HG03135 (cell line): ENCODE measurements around the gene CHST11.
"Not testable (repeated sequence)": the region's sequence is repeated elsewhere in the genome, so short reads cannot be mapped to it uniquely, and the experiment has no call there.

ENCODE experiments used
- ATAC-seq: cut with Tn5 transposase; IDR thresholded peaks from one replicate; pipeline ENCODE4 v1.9.1; 2021; ENCODE audit warnings: mild to moderate bottlenecking, moderate library complexity; ENCODE audit not compliant: unreplicated experiment

The CHST11 gene

DNA sequence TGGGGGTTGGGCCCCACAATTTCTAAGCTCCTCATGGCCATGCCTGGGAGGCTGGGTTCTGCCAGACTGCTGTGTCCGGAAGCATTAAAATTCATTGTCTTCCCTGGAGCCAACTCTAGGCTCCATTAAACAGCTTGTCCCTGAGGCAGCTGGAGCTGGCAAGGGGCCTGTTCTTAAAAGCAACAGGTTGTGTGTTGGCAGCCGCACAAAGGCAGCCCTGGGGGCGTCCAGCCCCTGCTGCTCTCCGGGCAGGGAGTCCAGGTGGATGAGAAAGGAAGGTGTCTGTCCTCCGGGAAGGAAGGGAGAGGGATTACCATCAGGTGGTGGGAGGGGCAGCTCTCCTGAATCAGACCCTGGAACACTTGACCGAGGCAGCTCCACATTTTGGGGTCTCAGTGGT is 98.9 kb downstream of the CHST11 start:
- ATAC-seq = no peak

DNA sequence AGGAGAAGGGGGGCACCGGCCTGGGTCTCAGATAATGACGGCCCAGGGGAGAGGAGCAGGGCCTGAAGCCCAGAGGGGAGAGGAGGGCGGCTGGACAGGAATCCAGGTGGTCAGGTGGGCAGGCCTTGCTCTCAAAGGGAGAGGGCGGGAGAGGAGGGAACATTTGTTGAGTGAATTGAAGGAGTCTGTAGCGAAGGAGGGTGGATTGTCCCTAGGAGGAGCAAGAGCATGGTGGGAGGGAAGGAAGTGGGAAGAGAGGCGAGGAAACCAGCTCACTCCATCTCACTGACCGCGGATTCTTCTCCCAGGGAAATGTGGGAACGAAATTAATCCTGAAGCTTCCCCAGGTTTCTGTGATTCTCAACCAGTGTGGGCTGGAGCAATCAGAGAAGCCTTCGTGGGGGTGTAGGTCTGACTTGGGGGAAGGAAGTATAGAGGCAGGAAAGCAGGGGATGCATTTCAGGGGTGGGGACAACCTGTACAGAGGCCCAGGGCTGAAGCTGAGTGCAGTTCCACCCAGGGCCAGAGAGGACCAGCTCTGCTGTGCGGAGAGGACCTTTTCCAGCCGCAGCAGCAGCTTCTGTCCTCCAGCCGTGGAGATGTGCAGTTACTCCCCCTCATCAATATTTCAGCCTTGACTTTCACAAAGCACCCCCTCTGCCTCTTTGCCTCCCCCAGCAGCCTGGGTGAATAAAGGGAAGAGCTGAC is 100.9 kb downstream of the CHST11 start:
- ATAC-seq = no peak

DNA sequence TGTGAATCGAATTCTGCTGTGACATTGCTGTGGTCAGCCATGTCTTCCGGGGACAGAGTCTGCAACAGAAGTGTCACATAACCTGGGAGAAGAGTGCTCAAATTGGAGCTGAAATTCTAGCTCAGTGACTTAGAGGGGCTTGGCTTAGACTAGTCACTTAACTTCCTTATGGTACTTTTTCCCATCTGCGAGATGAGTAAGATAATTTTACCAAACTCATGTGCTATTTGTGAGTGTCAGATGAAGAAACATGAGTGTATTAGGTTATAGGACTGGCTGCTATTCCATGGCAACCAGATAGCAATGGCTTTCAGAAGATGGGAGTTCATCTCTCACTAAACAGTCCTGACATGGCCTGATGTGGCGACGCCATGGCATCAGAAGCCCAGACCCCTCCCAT is 104.1 kb downstream of the CHST11 start:
- ATAC-seq = no peak

DNA sequence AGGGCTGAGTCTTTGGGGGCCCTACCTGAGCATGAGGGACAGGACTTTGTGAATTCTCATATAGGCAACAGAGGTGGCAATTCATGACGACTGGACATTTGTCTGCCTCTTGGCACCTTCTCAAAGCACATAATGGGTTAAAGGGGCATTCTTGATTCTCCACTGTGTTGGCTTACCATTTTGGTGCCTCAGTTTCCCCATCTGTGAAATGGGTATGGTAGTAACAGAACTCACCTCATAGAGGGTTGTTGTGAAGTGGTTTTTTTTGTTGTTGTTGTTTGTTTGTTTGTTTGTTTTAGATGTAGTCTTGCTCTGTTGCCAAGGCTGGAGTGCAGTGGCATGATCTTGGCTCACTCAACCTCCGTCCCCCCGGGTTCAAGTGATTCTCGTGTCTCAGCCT is 106.0 kb downstream of the CHST11 start:
- ATAC-seq = no peak

DNA sequence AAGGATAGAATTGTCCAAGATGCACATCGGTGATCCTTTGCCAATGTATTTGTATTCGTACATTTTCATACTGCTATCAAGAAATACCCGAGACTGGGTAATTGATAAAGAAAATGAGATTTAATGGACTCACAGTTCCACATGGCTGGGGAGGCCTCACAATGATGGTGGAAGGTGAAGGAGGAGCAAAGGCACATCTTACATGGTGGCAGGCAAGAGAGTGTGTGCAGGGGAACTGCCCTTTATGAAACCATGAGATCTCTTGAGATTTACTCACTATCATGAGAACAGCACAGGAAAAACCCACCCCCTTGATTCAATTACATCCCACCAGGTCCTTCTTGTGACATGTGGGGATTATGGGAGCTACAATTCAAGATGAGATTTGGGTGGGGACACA is 107.9 kb downstream of the CHST11 start:
- not testable (repeated sequence) for ATAC-seq

DNA sequence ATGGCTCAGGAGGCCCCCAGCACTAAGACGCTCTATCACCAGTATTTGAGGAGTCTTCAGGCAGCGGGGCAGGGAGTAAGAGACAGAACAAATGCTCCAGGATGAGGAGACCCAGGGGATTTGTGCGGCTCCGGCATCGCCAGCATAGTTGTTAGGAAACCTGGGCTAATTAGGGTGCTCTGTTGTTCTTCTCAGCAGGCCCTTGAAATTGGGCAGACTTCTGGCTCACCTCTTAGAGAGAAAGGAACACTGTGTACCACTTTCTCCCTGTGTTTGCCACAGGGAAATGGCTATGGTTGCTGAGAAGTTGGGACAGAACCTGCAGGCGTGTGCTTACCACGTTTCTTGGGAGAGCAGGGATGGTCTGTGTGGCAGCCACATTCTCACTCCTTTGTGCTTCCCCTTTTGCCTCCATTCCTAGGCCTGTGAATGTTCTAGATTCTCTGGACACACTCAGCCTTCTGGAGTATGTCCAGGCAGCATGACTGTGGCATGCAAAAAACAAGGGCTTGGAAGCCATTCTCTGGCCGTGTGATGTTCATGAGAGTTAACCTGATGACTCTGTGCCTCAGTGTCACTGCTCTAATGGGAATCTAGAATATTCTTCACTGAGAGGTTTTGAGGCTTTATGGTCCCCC is 109.0 kb downstream of the CHST11 start:
- ATAC-seq = no peak

DNA sequence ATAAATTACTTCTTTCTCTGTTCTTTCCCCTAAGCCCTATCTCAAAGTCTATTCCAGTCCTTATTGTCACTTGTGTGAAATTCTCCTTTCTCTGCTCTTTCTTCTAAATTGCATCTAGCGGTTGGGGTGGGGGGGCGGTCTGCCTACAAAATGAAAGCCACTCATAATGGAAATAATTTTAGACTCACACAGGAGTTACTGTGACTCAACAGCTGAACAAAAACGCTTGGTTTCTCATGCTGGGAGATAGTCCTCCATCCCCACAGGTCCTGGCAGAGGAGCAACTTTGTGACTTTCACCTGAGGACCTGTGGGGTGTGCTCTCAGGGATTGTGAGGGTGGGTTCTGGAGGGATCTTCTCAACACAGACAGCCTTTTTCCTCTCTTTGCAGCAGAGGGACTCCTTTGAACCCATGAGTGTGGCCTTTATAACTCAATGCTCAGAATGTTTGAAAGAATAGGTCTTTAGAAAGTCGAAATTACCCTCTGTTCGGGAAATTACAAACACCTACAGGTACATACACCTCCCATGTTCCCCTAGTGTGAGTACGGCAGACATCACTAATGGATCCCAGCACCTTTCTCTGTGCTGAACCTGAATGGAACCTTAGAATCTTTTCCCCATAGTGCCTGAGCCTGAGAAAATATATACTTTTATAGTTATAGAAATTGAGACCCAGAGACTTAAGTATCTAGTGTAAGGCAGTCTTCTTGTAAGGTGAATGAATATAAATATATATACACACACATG is 109.7 kb downstream of the CHST11 start:
- no peak for ATAC-seq

DNA sequence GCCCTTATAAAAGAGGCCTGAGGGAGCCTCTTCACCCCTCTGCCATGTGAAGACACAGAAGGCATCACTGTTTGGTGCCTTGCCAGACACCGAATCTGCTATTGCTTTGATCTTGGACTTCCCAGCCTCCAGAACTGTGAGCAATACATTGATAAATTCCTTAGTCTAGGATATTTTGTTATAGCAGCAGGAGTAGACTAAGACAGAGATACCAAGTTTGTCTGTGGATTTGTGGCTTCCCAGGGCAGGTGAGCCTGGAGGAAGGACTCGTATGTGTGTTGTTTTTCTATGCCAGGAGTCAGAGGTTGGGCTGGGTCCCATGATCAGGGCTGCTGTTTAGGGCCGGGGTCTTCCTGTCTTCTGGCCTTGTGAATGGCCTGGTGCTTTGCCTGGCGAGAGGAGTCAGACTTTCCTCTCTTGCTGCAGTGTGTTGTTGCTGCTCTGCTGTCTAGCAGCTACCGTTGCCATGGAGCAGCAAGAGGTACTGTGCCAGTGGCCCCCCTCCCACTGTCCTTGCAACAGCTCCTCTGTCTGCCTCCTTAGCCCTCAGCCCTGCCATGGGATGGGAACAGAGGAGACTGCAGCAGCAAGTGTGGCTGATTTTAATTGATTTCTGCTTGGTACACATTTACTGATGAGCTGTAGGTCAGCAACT is 111.2 kb downstream of the CHST11 start:
- ATAC-seq = no peak

DNA sequence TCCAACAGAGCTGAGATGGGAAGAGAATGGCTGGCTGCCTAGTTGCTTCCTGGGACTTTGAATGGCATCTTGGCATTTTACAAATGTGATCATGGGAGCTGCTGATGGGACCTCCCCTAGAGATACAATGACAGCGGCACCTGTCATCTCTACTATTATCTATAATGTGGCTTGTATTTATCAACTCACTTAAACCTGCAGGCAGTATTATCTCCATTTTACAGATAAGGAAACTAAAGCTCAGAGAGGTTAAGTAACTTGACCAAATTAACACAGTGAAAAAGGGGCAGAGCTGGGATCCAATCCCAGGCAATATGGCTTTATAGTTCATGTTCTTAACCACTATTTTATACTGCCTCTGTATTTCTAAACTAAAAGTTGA is 111.7 kb downstream of the CHST11 start:
- no peak for ATAC-seq

DNA sequence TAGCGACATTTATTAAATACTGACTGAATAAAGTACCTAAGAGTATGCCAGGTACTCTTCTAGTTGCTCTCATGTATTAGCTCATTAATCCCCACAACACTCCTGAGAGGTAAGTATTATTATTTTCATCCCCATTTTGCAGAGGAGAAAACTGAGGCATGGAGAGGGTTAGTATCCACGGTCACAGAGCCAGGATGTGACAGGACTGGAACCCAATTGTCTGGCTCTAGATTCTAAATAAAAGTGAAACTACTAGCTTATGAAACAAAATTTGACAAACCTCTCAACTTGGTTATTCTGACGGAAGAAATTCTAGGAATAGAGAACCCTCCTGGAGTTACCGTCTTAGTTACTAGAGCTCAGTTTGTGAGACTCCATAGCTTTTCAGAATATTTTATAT is 112.2 kb downstream of the CHST11 start:
- ATAC-seq = no peak

DNA sequence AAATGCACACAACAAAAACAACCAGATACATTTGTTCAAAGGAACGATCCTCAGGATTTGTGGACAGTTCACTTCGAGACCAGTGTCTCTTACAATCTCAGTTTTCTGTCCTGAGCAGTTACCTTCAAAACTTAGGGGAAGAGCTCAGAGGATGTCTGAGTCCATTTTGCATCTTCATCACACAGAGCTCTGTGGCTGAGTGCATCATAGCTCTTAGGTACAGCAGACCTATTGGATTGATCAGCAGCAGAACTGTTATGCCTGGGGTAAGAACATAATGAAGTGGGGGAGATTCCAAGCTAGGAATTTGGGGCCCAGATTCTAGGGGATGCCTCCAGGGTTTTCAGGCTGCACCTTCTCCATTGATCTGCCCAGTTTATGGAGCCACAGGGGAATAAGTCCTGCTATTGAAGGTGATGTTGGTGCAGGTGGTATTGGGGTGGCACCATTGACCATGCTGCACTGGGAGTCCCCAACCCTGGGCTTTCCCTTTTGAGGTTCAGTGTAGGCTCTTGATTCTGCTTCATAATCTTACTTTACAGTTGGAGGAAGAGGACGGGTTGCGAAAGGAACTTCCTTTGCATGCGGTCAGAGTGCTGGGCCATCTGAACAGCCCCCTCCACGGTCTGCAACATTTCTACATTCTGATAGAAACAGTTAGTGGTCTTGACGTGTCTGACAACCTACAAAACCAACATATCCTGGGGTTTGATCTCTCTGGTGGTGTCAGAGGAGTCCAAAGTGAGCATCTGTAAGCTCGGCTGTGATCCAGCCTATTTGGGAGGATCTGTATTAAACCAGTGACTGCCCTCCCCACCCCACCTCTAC is 112.8 kb downstream of the CHST11 start:
- ATAC-seq = peak; percentile 68

DNA sequence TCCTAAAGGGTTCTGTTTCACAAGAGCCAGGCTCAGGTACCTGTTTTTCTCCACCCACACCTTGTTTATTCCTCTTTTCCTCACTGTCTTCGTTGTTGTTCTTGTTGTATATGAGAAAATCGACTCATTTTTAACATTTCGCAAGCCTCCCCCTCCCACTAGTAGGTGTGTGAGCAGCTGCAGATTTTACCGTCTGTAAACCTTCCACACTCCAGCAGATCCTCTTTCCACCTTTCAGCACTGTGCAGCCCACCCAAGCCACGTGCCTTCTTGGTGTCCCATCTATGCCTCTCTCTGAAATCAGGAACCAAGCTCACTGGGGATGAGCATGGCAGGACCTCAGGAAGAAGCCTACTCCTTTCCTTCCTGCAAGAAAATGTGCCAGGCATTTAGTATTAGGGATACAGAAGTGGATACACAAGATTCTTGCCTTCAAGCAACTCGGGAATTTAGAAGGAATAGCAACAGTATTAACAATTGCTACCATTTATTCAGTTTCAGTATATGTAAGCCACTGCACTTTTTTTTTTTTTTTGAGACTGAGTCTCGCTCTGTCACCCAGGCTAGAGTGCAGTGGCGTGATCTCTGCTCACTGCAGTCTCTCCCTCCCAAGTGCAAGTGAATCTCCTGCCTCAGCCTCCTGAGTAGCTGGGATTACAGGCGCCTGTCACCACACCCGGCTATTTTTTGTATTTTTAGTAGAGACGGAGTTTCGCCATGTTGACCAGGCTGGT is 113.6 kb downstream of the CHST11 start:
- no peak for ATAC-seq

DNA sequence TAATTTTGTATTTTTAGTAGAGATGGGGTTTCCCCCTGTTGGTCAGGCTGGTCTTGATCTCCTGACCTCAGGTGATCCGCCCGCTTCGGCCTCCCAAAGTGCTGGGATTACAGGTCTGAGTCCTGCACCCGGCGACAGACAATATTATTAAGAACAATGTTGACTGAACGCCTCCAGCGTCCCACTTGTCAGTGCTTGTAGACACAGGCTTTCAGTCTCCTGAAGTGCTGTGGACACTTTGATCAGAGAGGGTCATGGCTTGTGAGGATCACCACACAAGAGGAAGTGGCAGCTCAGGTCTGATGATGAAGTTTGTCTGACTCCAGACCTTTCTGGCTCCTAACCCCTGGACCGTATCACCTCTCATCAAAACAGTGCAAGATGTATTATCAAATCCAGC is 114.6 kb downstream of the CHST11 start:
- ATAC-seq = peak; percentile 44

DNA sequence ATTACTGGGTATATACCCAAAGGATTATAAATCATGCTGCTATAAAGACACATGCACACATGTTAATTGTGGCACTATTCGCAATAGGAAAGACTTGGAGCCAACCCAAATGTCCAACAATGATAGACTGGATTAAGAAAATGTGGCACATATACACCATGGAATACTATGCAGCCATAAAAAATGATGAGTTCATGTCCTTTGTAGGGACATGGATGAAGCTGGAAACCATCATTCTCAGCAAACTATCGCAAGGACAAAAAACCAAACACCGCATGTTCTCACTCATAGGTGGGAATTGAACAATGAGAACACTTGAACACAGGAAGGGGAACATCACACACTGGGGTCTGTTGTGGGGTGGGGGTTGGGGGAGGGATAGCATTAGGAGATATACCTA is 117.6 kb downstream of the CHST11 start:
- not testable (repeated sequence) for ATAC-seq

DNA sequence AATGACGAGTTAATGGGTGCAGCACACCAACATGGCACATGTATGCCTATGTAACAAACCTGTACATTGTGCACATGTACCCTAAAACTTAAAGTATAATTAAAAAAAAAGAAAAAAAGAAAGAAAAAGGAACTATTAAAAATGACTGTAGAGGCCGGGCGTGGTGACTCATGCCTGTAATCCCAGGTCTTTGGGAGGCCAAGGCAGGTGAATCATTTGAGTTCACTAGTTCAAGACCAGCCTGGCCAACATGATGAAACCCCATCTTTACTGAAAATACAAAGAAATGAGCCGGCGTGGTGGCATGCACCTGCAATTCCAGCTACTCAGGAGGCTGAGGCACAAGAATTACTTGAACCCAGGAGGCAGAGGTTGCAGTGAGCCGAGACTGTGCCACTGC is 118.0 kb downstream of the CHST11 start:
- ATAC-seq = not testable (repeated sequence)

DNA sequence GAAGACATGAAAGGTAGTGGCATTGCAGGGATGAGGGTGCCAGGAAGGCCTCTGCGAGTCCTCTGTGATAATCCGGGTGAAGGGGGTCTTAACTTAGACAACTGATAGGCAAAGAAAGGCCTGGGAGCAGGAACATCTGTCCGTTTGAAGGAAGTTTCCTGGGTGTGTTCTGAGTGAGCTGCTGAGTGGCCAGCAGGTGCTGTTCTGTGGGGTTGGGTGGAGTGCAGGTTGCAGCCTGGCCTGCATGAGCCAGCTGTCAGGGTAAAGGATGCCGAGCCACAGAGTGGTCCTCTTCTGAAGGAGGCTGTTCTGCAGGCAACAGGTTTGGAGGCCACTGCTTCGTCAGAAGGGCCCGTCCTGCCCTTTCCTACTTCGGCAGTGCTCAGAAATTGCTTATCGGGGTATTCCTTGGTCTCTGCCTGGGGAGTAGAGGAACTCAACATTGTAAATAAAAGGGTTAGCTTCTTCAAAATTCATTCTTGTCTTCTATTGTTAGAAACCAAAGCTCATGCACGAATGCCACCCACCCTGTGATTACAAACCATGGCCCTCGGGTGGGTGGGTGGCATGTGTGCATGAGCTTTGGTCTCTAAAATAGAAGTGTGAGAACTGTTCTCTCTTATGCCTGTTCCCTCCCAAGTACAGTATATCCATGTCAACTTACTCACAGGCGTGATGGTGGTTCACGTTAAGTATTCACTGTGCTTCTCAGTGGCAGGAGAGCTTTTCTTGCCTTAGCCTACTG is 118.9 kb downstream of the CHST11 start:
- ATAC-seq = no peak

DNA sequence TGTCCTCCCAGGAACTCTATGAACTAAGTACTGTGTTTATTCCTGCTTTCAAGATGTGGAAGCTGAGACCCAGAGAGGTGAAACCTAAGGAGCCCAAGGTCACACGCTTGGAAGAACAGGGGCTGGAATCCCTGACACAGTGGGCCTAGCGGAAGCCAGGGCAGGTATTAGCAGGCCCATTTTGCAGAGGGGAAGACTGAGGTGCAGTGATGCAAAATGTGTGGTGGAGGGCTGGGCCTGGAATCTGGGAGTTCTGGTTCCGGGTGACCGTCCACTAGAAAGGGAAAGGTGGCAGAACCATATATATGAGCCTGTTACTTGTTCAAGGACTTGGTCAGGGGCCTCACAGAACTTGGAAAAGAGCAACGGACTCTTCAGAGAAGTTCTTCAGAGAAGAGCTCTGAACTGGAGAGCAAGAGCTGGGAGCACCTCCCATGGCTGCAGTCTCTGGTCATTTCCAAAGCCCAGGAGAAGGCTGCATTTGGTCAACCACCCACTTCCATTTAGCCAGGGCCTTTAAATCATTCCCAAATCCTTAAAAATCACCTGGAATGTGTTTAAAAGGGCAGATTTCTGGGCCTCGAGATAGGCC is 119.5 kb downstream of the CHST11 start:
- ATAC-seq = no peak

DNA sequence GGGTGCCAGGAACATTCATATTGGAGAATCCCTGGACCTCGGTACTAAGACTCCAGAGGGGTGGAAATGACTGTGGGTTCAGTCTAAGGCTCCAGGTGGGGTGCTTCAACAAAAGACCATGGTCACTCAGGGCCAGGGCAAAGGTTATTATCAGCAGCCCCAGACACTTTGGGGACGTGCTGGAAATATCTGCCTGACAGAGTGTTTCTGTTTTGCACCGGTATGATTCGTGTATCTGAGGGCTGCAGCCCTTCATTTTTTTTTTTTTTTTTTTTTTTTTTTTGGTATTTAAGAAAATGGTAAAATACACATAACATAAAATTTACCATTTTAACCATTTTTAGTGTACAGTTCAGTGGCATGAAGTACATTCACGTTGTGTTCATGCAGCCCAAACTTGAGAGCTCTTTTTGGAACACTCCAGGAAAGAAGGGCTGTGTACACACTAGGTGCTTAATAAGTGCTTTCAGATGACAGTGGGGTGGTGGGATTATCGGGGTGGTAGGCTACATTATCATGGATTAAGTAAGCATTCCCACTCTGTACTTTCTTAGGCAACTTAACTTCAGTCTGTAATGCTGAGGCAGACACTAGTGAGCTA is 120.3 kb downstream of the CHST11 start:
- ATAC-seq = no peak

DNA sequence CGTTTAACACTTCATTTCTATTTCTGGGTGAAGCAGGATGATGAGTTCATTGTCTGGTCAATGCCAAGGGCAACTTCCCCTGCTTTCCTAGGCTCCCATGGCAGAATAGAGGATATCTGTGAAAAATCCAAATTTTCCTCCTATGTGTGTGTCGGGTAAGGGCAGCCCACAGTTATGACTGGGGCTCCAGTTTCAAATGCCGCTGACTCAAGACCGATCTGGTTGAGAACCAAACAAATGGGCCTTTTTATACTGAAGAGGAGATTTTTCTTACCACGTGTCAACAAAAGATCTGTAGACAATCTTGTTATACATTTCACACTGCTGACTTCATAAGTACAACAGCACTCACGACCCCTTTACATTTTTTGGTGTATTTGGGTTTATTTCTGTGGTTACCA is 120.8 kb downstream of the CHST11 start:
- no peak for ATAC-seq
